Tibial artery (tissue), 4 donors: ENCODE data around the gene BICC1.

Source experiments
- DNase-seq, 2 donors: peaks; one replicate each; pipeline ENCODE4 v3.0.0-alpha.2; 2019
- H3K27ac ChIP-seq, 2 donors: fragments of 200-600 bp; sonication (generic) in 1 of 2; 1 replicate in 1 of 2; 2 replicates in 1 of 2; pipeline ENCODE4 v1.5.1; 2018 to 2019; ENCODE audit warnings: mild to moderate bottlenecking in 1 of 2
- H3K27me3 ChIP-seq, 2 donors: fragments of 200-600 bp; sonication (generic) in 1 of 2; one replicate each; pipeline versions ENCODE4 v1.5.1 to v1.6.0; 2016 to 2019
- H3K36me3 ChIP-seq, 3 donors: fragments of 200-600 bp; sonication (generic) in 2 of 3; one replicate each; pipeline ENCODE4 v1.5.1; 2016 to 2019; ENCODE audit warnings: mild to moderate bottlenecking in 2 of 3
- H3K4me1 ChIP-seq, 4 donors: fragments of 200-600 bp; sonication (generic) in 2 of 4; 1 replicate in 3 of 4; 2 replicates in 1 of 4; pipeline ENCODE4 v1.5.1; 2016 to 2019
- H3K4me3 ChIP-seq, 2 donors: fragments of 200-600 bp; sonication (generic) in 1 of 2; 1 replicate in 1 of 2; 2 replicates in 1 of 2; pipeline ENCODE4 v1.5.1; 2018 to 2019; ENCODE audit warnings: mild to moderate bottlenecking in 2 of 2
- H3K9me3 ChIP-seq, 3 donors: fragments of 200-600 bp; sonication (generic) in 1 of 3; one replicate each; pipeline ENCODE4 v1.5.1; 2016 to 2019
- CTCF ChIP-seq, 2 experiments: fragments of 200-600 bp in 1 of 2; fragments of 450-650 bp in 1 of 2; IDR thresholded peaks; one replicate each; pipeline ENCODE4 v1.5.1; 2017 to 2019; ENCODE audit warnings: antibody characterized with exemption in 2 of 2, mild to moderate bottlenecking in 1 of 2, moderate library complexity in 1 of 2
- intact Hi-C: fragments of 100-400 bp; cut with DNase I; formaldehyde crosslinking; loops from one replicate; pipeline ENCODE4 v1.15.0; 2023; ENCODE audit warnings: low total_unique reads

BICC1 gene

GRCh38 chr10:58698777-58699356 lies 186.2 kb downstream of the BICC1 start:
- intact Hi-C loops = no loop called here
- H3K4me1 ChIP-seq = peaks cover 0 to 37% (median 13%) of the 10 kb centered on the region in 4 donors
- no peak for DNase-seq
- no peaks in the 10 kb centered on the region for H3K36me3 ChIP-seq
- no peak for TF ChIP-seq CTCF (IDR thresholded peaks at IDR 0.05)
- H3K4me3 ChIP-seq = no peak overlapping the region
- no peak overlapping the region for H3K27ac ChIP-seq
- no peaks in the 10 kb centered on the region for H3K27me3 ChIP-seq
- no peaks in the 10 kb centered on the region for H3K9me3 ChIP-seq

- Histone ChIP-seq H3K27me3 (no peaks in the 10 kb centered on the region), H3K9me3 (no peaks in the 10 kb centered on the region), H3K36me3 (no peaks in the 10 kb centered on the region), H3K27ac (peak overlapping the region in 1 of 2 donors; percentile 24), H3K4me1 (peaks cover 0 to 54% (median 22%) of the 10 kb centered on the region in 4 donors), H3K4me3 (no peak overlapping the region)
- TF ChIP-seq CTCF (IDR thresholded peaks at IDR 0.05) = no peak
- intact Hi-C loops = no loop called here
- DNase-seq = no peak
These were observed 187.9 kb downstream of the BICC1 start for GRCh38 chr10:58700591-58700990.

GRCh38 chr10:58701405-58702135 lies 188.9 kb downstream of the BICC1 start:
- TF ChIP-seq CTCF (IDR thresholded peaks at IDR 0.05) = no peak
- no peaks in the 10 kb centered on the region for H3K9me3 ChIP-seq
- intact Hi-C loops = no loop called here
- no peak for DNase-seq
- H3K4me1 ChIP-seq = peaks cover 0 to 59% (median 23%) of the 10 kb centered on the region in 4 donors
- H3K36me3 ChIP-seq = no peaks in the 10 kb centered on the region
- H3K27me3 ChIP-seq = no peaks in the 10 kb centered on the region
- no peak overlapping the region for H3K4me3 ChIP-seq
- peak overlapping the region; percentile 45 to 51 for H3K27ac ChIP-seq

GRCh38 chr10:58704226-58704625 lies 191.6 kb downstream of the BICC1 start:
- H3K4me1 ChIP-seq = peaks cover 0 to 59% (median 23%) of the 10 kb centered on the region in 4 donors
- no peak overlapping the region for H3K4me3 ChIP-seq
- no peaks in the 10 kb centered on the region for H3K27me3 ChIP-seq
- DNase-seq = no peak
- intact Hi-C loops = no loop called here
- H3K27ac ChIP-seq = peak overlapping the region in 1 of 2 donors; percentile 72
- no peaks in the 10 kb centered on the region for H3K9me3 ChIP-seq
- no peak for TF ChIP-seq CTCF (IDR thresholded peaks at IDR 0.05)
- H3K36me3 ChIP-seq = no peaks in the 10 kb centered on the region

GRCh38 chr10:58704671-58705141 lies 192.0 kb downstream of the BICC1 start:
- no peaks in the 10 kb centered on the region for H3K27me3 ChIP-seq
- H3K27ac ChIP-seq = peak overlapping the region; percentile 47 to 72

More at GRCh38 chr10:58704671-58705141, 192.0 kb downstream of the BICC1 start:
- no peaks in the 10 kb centered on the region for H3K36me3 ChIP-seq
- no peak overlapping the region for H3K4me3 ChIP-seq
- H3K4me1 ChIP-seq = peaks cover 0 to 59% (median 23%) of the 10 kb centered on the region in 4 donors
- TF ChIP-seq CTCF (IDR thresholded peaks at IDR 0.05) = no peak
- no peaks in the 10 kb centered on the region for H3K9me3 ChIP-seq
- peak in 1 of 2 donors; percentile 74 for DNase-seq
- intact Hi-C loops = no loop called here
